Osteoblast (primary cell): ENCODE measurements around the gene GNG14. TPM values are rescaled to one million over a fixed set of nuclear protein-coding genes. Genes with fewer than 3 reads are reported as not detected.

Source experiments
- DNase-seq: peaks from one replicate; pipeline ENCODE4 v3.0.0; 2011; ENCODE audit warnings: low spot score, mixed read lengths; ENCODE audit not compliant: insufficient read length; ENCODE audit errors: missing footprints
- H2AFZ ChIP-seq: 2 replicates; pipeline ENCODE4 v1.6.0; 2011; ENCODE audit warnings: mild to moderate bottlenecking, low read length
- H3K27ac ChIP-seq: 2 replicates; pipeline ENCODE4 v1.5.1; 2011; ENCODE audit warnings: mild to moderate bottlenecking, low read depth, low read length, moderate library complexity
- H3K27me3 ChIP-seq: 2 replicates; pipeline ENCODE4 v1.6.0; 2012; ENCODE audit warnings: mild to moderate bottlenecking, control low read depth, inconsistent platforms, low read length, moderate library complexity; ENCODE audit not compliant: insufficient read depth
- H3K36me3 ChIP-seq: 2 replicates; pipeline ENCODE4 v1.5.1; 2011; ENCODE audit warnings: mild to moderate bottlenecking, low read length, control low read depth, moderate library complexity; ENCODE audit not compliant: insufficient read depth
- H3K4me1 ChIP-seq: 2 replicates; pipeline ENCODE4 v1.5.1; 2011; ENCODE audit warnings: mild to moderate bottlenecking, low read length, control low read depth, moderate library complexity; ENCODE audit not compliant: insufficient read depth
- H3K4me2 ChIP-seq: 2 replicates; pipeline ENCODE4 v1.6.0; 2011; ENCODE audit warnings: mild to moderate bottlenecking, low read length; ENCODE audit not compliant: insufficient read depth
- H3K4me3 ChIP-seq: fragments of 200-600 bp; sonication (generic); 3 replicates; pipeline ENCODE4 v1.5.1; 2012; ENCODE audit warnings: mild to moderate bottlenecking, low read length, inconsistent platforms; ENCODE audit not compliant: insufficient read depth
- H3K79me2 ChIP-seq: 2 replicates; pipeline ENCODE4 v1.6.0; 2012; ENCODE audit warnings: mild to moderate bottlenecking, low read length, control low read depth, inconsistent platforms; ENCODE audit not compliant: insufficient read depth
- H3K9me3 ChIP-seq: 2 replicates; pipeline ENCODE4 v1.5.1; 2011; ENCODE audit warnings: low read depth, low read length, control low read depth
- H4K20me1 ChIP-seq: 2 replicates; pipeline ENCODE4 v1.6.0; 2012; ENCODE audit warnings: mild to moderate bottlenecking, low read length, control low read depth; ENCODE audit not compliant: insufficient read depth
- total RNA-seq: library from RNA; depleted of rRNA; stranded (reverse); fragments of >200 nt; gene quantifications from 2 replicates; pipeline ENCODE4 v1.2.3, GENCODE V29; 2012
- TF ChIP-seq, protein P1 (sequence below): IDR thresholded peaks from 2 replicates; pipeline ENCODE4 v1.5.1; 2011; ENCODE audit warnings: mild to moderate bottlenecking, low read depth, low read length, moderate library complexity; ENCODE audit errors: extremely low read depth

Gene GNG14
- total RNA-seq, 1 donor: not detected

GRCh38 chr19:12666265-12667048, 21.3 kb upstream of the GNG14 start, which contains the start of the genes MAN2B1 and WDR83:
Gene MAN2B1 (minus strand): TSS chr19:12666742. CDS start chr19:12666701, 41 bp downstream.
Gene WDR83 (plus strand): TSS chr19:12666807. CDS start chr19:12669791, 2,984 bp downstream.
- DNase-seq: peak; percentile 99
- Histone ChIP-seq H3K4me2 (peak within 1 kb of the TSS; percentile 100), H3K4me1 (peaks cover 34% of the 10 kb centered on the region), H3K27ac (peak within 1 kb of the TSS; percentile 69), H3K79me2 (peaks cover 47% of the 10 kb centered on the region), H3K4me3 (peak within 1 kb of the TSS; percentile 88), H3K27me3 (no peaks in the 10 kb centered on the region), H3K9me3 (no peaks in the 10 kb centered on the region), H2AFZ (peak within 1 kb of the TSS; percentile 90), H3K36me3 (peaks cover 18% of the 10 kb centered on the region), H4K20me1 (no peaks in the 10 kb centered on the region)
- TF ChIP-seq, protein P1, sequence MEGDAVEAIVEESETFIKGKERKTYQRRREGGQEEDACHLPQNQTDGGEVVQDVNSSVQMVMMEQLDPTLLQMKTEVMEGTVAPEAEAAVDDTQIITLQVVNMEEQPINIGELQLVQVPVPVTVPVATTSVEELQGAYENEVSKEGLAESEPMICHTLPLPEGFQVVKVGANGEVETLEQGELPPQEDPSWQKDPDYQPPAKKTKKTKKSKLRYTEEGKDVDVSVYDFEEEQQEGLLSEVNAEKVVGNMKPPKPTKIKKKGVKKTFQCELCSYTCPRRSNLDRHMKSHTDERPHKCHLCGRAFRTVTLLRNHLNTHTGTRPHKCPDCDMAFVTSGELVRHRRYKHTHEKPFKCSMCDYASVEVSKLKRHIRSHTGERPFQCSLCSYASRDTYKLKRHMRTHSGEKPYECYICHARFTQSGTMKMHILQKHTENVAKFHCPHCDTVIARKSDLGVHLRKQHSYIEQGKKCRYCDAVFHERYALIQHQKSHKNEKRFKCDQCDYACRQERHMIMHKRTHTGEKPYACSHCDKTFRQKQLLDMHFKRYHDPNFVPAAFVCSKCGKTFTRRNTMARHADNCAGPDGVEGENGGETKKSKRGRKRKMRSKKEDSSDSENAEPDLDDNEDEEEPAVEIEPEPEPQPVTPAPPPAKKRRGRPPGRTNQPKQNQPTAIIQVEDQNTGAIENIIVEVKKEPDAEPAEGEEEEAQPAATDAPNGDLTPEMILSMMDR: no peak

DNA sequence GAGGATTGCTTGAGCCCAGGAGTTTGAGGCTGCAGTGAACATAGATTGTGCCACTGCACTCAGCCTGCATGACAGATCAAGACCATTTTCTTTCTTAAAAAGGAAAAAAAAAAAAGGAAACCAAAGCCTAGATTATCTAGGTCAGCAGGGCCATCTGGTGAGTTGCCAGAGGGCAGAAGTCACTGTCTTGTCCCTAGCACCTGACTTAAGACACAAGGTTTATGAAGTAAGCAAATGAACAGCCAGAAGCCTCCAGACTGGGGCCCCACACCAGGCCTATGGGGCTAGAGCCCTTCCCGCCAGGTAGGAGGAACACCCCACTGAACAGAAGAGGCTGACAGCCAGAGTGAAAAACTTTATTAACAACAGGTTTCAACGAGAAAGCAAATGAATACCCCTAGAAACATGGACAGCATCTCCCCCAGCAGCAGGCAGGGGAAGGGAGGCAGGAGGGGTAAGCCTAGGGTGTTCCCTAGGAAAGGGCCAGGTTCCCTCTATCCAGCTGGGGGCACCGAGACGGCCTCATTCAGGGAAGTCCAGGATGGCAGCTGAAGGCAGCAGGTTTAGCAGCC, 20.0 kb upstream of the GNG14 start:
- H3K36me3 ChIP-seq: peaks cover 23% of the 10 kb centered on the region
- TF ChIP-seq, protein P1: no peak
- peak overlapping the region; percentile 80 for H3K4me3 ChIP-seq
- H3K4me2 ChIP-seq: peak overlapping the region; percentile 100
- H4K20me1 ChIP-seq: peaks cover 5% of the 10 kb centered on the region
- no peaks in the 10 kb centered on the region for H3K9me3 ChIP-seq
- DNase-seq: peak; percentile 65
- H3K27ac ChIP-seq: peak overlapping the region; percentile 95
- peaks cover 47% of the 10 kb centered on the region for H3K79me2 ChIP-seq
- peaks cover 34% of the 10 kb centered on the region for H3K4me1 ChIP-seq
- no peaks in the 10 kb centered on the region for H3K27me3 ChIP-seq
- no peak overlapping the region for H2AFZ ChIP-seq

DNA sequence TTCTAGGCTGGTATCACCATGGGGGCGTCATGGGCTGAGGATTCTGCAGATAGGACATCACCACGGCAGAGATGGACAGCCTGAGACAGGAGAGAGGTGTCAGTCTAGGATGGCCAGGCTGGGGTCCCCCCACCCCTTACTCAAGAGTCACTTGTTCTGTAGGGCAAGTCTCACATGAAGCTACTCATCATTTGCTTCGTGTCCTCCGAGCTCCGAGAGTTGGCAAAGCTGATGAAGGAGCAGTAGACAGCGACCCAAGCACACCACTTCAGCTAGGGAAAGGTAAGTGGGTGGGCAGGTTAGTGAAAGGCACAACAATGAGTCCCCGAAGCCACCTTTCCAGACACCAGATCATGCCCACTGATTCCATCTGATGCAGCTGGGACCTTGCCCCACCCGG, 19.5 kb upstream of the GNG14 start:
- DNase-seq: peak; percentile 62
- Histone ChIP-seq H4K20me1 (peaks cover 8% of the 10 kb centered on the region), H3K79me2 (peaks cover 47% of the 10 kb centered on the region), H3K4me2 (peak overlapping the region; percentile 89), H3K27me3 (no peaks in the 10 kb centered on the region), H3K27ac (peak overlapping the region; percentile 95), H3K4me3 (peak overlapping the region; percentile 80), H3K36me3 (peaks cover 23% of the 10 kb centered on the region), H2AFZ (peak overlapping the region; percentile 90), H3K4me1 (peaks cover 34% of the 10 kb centered on the region), H3K9me3 (no peaks in the 10 kb centered on the region)
- TF ChIP-seq, protein P1: no peak

DNA sequence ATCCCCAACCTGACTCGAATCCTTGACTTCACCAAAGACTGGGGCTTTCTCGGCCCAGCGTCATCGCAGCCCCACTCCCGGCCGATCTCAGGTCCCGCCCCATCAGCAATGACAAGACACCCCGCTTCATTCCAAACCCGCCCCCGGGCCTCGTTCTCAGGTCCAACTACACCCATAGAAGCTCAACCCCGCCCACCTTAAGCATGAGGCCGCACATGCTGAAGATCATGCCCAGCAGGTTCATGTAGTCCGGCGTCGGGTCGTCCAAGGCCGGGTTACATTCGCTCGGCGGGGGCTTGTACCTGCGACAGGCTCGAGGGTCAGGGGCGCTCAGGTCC, 18.9 kb upstream of the GNG14 start:
- H3K9me3 ChIP-seq: no peaks in the 10 kb centered on the region
- peak; percentile 95 for DNase-seq
- peaks cover 34% of the 10 kb centered on the region for H3K4me1 ChIP-seq
- H4K20me1 ChIP-seq: peaks cover 8% of the 10 kb centered on the region
- peak overlapping the region; percentile 89 for H3K4me2 ChIP-seq
- H3K79me2 ChIP-seq: peaks cover 47% of the 10 kb centered on the region
- no peaks in the 10 kb centered on the region for H3K27me3 ChIP-seq
- peak overlapping the region; percentile 90 for H2AFZ ChIP-seq
- TF ChIP-seq, protein P1: no peak
- H3K4me3 ChIP-seq: peak overlapping the region; percentile 80
- H3K36me3 ChIP-seq: peaks cover 22% of the 10 kb centered on the region
- H3K27ac ChIP-seq: peak overlapping the region; percentile 95
